Measurements from ENCODE around the gene NRXN2.

Gene NRXN2

DNA sequence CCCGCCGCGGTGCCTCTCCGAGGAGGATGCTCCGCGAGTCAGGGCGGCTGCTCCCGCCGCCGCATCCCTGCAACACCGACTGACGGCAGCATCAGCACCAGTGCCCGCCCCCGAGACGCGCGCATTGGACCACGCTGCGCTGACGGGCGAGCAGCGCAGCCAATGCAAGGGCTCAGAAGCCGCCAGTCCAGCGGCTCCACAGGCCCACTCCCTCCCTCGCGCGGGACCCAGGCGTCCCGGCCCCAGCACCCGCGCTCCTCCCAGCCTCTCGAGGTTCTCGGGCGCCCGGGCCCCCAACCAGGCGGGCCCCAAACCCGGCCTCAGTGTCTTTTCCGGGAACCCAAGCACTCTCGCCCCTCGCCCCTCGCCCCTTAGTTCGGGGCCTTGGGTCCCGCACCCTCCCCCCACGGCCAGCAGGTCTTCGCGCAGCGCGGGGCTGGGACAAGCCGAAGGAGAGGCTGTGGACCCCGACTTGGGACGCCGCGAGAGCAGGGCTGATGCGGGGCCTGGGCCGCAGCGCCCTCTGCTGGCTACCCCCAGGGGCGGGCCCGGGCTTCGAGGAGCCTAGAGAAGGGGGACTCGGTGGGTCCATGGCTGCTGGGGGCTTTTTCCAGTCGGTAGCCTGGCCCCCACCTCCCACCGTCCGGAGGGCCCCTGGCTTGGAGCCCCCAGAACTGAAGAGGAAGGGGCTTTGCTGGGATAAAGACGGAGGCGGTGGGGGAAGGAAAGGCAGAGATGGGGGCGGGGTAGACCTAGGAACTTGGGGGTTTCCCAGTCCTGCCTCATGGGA, at the start of gene NRXN2:
NRXN2 (minus strand) TSS at position 81 of the 790 bp plus-strand sequence. CDS start 9,498 bp downstream, outside the sequence.
- peak; percentile 91 for DNase-seq

DNA sequence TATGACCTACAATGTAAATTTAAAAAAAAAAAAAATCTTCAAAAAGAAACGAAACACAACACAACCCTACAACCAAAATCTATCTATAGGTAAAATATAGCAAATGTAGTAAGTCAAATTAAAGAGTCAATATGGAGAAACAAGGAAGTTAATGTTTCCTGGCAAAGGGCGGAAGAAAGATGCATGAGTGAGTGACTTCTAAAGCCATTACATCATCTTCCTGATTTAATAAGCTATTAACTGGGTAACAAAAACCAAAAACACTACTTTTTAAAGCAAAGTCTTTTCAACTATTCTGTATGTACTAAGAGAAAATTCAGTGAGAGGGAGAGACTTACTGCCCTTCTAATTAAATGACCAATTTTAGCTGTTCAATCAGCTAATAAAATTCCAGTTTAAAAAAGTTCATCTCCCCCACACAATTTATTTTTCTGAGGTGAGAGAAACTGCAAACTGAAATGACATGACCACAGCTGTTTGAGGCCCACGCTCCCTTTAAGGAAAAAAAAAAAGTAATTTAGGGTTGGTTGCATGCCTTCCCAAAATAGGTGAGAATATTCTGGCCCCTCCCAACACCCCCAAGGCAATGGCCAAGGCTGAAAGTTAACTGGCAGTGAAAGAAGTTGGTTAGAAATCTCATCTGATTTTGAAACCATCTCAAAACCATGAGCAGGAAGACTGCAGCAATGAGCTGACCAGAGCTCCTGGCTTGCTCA, 49.5 kb upstream of the NRXN2 start:
- DNase-seq: no peak

DNA sequence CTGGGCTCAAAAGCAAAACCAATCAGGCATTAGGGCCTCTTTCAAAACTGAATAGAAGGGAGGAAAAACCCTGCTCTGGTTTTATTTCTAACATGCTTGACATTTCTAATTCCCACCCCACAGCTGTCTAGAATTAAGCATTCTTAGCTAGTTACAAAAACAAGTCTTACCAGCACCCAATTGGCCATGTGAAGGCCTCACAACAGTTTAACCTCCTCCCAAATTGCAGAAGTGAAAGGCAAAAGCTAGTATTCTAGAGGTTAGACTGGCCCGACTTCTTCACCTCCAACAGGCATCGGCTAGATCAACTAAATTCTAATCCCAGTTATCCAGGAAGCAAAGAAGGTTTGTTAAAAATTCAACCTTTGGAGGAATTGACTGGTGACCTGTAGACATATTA, 48.9 kb upstream of the NRXN2 start:
- DNase-seq: no peak

DNA sequence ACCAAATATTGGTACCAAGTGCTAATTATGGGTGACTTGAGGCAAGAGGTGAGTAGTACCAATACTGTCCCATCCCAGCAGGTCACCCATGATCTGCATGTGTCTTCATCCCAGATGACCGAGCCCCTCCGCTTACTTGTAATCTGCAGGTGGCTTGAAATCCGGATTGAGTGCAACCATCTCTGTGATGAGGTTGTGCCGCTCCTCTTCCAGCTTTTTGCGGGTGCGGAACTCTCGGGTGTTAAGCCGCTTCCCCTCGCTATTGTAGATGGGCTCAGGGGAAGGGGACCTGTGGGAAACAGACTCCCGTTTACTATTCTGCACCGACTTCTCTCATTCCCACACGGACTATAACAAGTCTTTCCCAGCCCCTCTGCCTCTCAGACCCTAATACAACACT, 47.1 kb upstream of the NRXN2 start:
- no peak for DNase-seq

DNA sequence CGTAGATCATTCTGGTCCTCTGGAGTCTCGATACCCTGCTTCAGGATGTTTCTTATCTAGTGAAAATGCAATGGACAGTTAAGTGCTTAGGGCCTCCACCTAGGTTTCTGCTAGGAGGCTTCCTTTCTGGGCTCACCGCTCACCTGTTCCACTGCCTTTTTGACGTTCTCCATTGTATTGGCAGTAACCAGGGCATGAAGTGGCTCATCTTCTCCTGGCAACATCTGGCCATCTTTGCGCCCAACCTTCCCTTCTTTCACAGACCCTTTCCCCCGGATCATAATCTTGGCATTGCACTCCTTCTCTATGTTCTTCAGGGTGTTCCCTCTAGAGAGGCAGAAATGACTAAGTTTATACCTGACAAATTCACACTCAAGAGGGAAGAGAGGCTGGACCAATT, 46.3 kb upstream of the NRXN2 start:
- no peak for DNase-seq

DNA sequence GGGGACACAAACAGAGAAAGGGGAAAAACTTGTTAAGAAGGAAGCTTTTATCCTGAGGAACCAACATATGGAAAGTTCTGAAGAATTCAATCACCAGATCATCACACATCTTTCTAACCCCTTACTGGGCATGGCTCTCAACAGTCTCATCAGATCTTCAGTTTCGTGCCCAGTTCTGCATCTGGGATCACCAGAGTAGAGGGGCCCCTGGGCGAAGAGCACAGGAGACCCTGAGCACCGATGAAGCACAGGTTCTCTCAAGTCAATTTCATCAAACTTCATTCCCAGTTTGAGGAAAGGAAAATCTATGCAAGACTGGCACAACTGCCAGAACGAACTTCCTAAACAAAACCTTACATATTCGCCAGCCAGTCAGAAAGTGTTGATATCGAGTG, 45.3 kb upstream of the NRXN2 start:
- DNase-seq: no peak

DNA sequence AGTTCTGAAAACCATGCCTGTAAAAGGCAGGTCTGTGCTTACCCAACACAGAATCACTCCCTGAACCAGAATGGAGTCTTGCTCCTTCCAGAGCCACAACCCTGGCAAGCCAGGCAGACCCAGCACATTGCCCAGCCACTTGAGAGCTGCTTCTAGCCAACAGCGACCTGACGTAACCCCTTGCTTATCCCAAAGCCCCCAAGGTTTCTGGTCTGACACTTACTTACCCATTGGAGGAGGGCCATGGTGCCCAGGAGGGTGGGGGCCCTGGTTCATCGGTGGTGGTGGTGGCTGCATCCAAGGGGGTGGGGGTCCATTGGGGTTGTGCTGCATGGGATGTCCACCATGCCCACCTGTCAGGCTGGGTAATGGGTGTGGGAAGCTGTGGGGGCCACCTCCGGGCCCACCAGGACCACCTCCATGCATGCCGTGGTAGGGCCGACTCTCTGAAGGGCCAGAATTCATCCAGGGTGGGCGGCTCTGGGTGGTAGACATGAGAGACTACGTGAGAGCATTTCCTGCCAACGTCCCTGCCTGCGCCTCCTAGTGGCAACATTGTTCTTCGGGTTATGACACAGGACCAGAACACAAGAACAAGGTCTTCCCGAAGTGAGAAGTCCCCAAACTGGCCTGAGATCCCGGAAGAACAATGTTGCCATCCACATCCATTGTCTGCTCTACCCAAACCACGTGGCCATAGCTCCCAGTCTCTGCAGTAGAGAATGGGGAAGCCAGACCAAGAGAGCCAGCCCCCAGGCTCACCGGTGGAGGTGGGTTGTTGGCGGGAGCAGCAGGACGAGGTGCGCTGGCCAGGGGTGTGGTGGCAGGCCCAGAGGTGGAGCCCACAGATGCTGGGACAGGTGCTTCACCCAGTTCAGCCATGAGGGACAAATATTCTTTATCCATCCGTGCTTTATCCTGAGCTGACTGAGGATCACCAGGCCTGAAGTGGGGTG, 44.6 kb upstream of the NRXN2 start:
- DNase-seq: peak; percentile 88

DNA sequence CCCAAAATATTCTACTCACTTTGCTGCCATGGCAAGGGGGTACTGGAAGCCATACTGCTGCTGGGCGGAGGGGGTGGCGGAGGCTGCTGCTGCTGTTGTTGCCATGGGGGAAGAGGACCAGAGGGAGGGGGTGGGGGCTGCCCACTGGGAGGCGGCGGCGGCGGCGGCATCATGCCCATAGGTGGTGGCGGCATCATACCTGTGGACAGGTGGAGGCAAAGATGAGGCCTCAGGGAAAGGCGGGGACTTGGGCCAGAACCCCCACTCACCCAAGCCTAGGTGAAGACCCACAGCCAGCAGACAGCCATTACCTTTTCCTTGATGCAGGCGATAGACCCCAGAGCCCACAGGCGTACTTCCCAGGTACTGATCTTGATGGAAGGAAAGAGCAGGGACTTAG, 43.9 kb upstream of the NRXN2 start:
- DNase-seq: peak; percentile 45

DNA sequence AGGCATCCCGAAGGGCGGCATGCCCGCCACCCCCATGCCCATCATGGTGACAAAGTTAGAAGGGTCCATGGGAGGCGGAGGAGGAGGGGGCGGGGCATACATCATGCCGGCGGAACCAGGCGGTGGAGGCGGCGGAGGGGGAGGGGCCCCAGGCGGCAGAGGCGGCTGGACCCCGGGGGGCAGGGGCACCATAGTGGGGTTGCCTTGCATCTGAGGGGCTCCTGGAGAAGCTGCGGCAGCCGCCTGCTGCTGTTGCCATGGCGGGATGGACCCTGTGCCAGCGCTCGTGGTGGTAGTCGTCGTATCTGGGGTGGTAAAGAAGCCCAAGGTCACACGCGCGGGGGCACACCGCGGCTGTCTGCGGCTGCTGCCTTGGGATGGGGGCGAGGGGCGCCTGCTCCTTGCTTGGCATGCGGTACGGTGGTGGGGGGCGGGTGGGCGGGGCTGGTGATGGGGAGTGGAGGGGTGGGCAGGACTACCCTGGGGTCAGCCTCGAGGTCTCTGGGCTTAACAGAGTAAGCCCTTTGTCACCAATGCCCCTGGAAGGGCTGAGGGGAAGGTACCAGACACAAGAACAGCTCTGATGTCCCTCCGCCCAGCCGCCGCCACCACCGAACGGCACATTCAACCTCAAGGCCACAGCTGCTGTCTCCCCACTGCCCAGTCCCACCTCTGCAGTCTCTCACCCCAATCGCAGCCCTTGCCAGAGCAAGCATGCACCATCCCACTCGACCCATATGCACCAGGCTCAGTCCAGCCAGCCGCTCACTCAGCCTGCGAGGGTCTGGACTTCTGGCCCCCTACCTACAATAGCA, 43.1 kb upstream of the NRXN2 start:
- DNase-seq: peak; percentile 42

DNA sequence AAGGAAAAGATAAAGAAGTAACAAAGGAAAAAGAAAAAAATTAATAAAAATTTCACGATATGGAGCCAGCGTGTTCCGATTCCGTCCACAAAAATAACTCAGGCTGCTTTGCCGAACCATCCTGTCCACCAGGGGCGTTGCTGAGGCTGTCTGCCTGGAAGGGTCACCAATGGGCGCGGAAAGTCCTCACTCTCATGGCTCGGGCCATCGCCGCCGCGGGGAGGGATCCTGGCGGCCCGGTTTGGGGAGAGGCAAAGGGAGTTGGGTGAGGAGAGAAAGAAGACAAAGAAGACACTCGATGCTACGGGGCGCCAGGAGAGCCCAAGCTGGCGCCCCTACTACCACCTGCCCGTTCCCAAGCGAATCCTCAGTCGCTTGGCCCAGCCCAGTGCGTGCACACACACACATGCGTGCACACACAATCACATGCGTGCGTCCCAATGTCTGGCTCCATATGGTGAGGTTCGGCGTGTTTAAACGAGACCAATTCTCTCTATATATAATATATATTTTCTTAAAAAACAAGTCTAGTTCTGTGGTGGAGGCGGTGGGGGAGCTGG, 42.4 kb upstream of the NRXN2 start:
- DNase-seq: peak; percentile 52

DNA sequence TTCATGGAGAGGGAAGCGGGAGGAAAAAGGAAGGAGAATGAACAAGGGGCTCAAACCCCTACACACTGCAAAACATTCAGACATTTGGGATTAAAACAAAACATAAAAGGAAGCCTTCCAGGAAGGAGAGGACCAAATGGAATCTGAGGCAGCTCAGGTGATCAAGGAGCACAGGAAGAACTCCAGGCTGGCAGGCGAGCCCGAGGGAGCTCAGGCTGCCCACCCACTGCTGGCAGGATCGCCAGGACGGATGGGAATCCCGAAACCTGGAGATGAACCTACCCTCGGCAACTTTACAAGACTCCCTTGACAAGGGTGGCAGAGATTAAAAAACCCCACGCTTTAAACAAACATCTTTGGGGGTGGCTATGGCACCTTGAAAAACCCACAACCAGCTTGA, 41.8 kb upstream of the NRXN2 start:
- peak; percentile 26 for DNase-seq

DNA sequence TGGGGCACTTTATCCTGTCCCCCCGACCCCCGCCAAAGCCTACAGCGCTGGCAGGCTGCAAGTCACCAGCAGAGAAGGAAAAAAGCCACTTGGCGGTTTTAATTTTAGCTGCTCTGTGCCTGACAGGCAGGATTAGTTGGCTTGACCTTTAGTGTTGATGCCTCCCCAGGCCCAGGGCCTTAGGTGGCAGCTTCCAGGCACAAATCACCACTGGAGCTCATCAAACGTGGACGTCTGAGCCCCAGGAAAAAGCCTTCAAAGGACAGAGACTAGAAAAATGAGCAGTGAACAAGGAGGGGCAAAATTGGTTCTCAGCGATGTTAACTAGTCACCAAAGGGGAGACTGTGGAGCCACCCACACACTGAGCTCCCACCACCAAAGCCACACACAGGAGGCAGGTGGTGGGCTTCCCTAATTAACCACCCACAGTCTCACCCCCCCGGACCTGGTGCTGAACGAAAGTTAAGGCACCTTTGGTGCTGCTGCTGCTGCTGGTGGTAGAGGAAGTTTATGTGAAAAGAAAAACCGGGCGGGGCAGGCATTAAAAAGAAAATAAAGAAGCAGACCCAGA, 41.1 kb upstream of the NRXN2 start:
- DNase-seq: no peak

DNA sequence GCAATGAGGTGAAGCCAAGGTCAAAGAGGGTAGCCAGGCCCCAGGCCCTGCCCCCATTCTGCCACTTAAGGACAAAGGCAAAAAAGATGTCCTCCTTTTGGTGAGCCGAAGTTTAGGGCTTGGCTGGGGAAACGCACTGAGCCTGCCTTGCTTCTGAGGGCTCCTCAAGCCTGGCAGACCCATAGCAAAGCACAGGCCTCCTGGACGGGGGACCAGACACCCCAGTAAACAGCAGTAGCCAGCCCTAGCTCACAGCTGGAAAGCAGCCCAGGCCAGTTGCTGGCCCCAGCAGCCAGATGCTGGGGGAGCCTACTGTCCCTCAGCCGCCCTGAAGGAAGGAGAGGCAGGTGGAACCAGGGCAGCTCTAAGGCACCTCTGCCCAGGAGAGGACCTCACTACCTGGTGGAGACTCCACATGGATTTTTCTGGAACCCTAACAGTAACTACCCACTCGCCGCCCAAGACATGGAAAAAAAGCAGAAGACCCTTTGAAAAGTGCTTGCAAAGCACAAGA, 40.6 kb upstream of the NRXN2 start:
- peak; percentile 43 for DNase-seq

DNA sequence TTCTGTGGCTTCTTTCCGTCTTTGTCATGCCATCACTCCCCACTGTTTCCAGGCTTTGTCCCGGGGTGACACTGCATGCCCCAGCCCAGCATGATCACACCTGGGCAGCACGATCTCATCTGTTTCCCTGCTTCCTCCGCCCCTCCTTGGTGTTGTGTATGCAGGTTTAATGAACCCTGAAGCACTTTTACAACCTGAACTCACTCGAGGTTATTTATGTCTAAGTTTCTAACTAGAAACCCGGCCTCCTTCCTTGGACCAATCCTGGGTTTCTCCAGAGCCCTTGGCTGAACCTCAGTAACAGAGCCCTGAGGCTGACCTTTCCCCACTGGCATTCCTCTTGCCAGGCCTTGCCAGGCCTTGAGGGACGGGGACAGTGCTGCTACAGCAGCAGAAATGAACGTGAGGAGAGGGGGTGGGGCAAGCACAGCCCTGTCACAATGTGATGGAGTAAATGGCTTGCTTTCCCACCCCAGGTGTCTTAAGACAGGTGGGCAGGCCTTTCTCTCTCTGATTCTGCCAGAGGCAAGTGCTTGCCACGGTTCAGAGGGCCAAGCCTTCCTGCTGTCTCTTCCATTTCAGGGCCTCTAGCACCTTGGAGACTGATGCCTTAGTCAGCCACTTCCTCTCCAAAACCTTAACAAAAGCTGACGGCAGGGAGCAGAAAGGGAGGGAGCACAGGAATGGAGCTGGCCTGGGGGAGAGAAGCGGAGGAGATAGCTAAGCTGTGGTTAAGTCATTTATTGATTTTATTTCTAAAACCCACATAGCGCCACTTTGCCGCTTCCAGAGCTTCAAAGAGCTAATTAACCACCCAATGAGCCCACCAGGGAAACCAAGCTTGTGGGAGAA, 39.9 kb upstream of the NRXN2 start:
- DNase-seq: peak; percentile 49

DNA sequence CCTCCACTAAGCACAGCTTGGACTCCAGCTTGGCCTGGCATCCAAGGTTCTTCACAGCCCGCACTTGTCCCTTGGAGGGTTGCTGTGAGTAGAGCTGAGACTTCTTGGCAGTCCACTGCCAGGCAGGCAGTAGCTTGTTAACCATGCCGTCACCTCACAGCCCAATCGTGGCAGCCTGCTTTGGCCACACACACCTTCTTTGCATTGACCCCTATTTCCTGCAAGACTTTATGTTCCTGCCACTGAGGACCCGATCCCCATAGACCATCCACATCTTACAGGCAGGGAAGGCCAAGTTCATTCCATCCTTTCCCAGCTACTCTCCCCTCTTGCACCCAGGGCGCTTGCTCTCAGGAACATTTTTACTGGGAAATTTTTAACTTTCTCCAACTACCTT, 39.3 kb upstream of the NRXN2 start:
- no peak for DNase-seq

DNA sequence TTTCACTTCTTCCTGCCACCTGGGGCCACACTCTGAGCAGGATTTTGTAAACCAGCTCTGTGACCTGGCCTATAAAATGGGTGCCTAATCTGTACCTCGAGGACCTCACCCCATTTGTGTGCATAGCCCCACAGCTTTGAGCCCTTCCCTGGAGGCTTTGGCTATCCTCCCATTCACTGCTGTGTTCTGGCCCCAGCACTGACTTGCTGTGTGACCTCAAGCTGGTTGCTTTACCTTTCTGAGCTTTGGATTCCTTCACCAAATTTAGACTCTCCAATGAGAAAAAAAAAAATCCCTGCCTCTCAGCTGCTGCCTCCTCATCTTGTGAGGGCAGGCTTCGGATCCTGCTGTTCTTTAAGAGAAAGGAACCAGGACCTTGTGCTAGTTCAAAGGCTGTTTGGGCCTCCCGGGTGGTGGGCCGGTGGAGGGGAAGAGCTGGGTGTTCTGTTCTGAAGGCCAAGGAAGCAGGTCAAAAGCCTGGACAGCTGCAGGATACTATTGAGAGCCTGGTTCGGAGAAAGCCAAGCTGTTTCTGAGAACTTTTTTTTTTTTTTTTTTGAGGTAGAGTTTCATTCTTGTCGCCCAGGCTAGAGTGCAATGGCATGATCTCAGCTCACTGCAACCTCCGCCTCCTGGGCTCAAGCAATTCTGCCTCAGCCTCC, 37.9 kb upstream of the NRXN2 start:
- peak; percentile 47 for DNase-seq

DNA sequence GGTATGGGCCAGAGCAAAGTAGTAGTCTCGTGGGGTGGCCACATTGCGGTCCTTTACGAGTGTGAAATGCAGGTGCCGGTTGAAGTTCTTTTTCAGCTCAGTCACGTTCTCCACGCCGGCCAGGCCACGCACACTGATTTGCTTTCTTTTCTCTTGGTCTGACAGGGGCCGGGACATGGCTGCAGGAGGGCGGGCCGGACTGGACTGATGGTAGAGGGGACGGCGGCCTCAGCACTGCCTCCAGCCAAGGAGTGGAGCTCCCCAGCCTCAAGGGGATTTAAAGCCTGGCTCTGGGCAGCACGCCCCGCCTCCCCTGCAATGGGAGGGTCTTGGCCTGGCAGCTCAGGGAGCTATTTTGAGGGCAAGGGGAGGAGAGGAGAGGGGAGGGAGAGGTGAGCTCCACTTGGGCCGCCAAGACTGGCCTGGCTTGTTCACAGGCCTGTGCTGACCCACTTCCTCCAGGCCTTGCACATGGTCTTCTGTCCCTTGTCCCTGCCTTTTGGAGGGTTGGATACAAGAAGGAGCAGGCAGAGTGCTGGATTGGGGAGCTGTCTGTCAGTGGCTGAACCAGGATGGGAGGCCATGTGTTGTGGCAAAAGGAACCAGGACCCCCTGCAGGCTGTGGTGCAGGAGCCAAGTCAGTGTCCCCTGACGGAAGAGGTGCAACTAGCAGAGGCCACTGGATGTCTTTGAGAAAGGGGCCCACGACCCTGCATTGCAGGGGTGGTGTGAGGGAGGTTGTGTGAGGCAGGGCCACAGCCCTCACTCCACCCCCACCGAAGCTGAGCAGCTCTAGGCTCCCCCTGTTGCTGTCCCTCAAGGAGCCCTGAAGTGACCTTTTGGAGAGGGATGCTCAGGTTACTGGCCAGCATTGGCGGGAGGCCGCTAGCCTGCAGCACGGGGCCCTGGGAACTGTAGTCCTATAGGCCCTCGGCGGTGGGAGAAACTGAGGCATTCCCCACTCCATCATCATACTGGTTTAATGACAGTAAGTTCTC, 37.0 kb upstream of the NRXN2 start, which contains the start of gene PYGM:
PYGM (minus strand) TSS at position 253 of the 998 bp plus-strand sequence; CDS start at position 177, 76 bp downstream.
- peak; percentile 88 for DNase-seq

DNA sequence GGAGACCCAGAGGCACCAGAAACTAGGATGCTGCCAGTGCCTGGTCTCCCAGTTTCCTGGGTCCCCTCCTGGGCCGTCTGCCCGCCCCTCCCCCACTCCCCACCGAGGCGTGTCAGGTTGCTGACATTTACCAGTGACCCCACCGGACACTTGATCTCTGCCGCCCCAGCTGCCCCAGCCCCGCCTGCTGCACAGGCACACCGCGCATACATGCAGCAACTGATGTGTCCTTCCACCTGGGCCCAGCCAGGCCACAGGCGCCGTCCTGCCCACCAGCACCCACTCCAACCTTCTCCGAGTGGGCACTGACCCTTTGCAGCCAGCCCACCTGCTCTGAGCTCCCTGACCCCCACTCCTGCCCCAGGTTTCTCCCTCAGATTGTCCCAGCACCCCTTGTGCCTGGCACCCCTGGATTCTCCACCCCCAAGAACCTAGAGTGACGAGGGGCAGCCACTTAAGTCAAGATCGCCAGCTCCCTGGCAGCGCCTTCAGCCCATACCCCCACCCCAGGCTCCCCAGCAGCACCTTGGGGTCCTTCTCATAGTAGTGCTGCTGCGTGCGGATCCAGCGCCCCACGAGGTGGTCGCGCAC, 36.2 kb upstream of the NRXN2 start:
- peak; percentile 52 for DNase-seq
